ENCODE measurements around the gene SMIM11.

GRCh38 chr21:34352556-34352955 lies 22.8 kb upstream of the SMIM11 start:
- no peak for TF ChIP-seq CTCF (IDR thresholded peaks at IDR 0.05 in 2 of 3, conservative IDR thresholded peaks at IDR 0.05 in 1 of 3; ENCODE audit: control insufficient read depth in 2 of 3, extremely low read depth in 1 of 3, insufficient read depth in 1 of 3, low read depth in 3 of 3, low read length in 3 of 3)
- TF ChIP-seq POLR2A (IDR thresholded peaks at IDR 0.05; ENCODE audit: low read depth, low read length): no peak
- no peak for TF ChIP-seq HDGF (IDR thresholded peaks at IDR 0.05)
- TF ChIP-seq RAD21 (IDR thresholded peaks at IDR 0.05; ENCODE audit: insufficient read depth, low read depth, low read length): no peak
- TF ChIP-seq USF1 (IDR thresholded peaks at IDR 0.05; ENCODE audit: borderline replicate concordance, extremely low read length, insufficient read depth, low read depth, low read length): no peak
